Upper lobe of left lung (tissue), 4 donors: ENCODE results near the gene BTN2A1.
"Not testable (repeated sequence)": the region's sequence is repeated elsewhere in the genome, so short reads cannot be mapped to it uniquely, and the experiment has no call there.

Experiments
- CTCF ChIP-seq, 6 experiments: fragments of 450-650 bp in 4 of 6; fragments of 200-600 bp in 2 of 6; sonication (generic) in 2 of 6; IDR thresholded peaks; one replicate each; pipeline ENCODE4 v1.5.1; 2016 to 2019; ENCODE audit warnings: antibody characterized with exemption in 6 of 6
- POLR2AphosphoS5 ChIP-seq, 2 donors: sonication (generic); formaldehyde crosslinking; IDR thresholded peaks; one replicate each; pipeline ENCODE4 v1.5.1; 2017; ENCODE audit warnings: antibody characterized with exemption in 2 of 2

- TF ChIP-seq CTCF, POLR2AphosphoS5 (IDR thresholded peaks at IDR 0.05): not testable (repeated sequence)
These were observed 53.3 kb downstream of the BTN2A1 start for GRCh38 chr6:26511033-26511432.
